ENCODE data around the gene ZBTB24. TPM values are rescaled to one million over a fixed set of nuclear protein-coding genes. Genes with fewer than 3 reads are reported as not detected.

ZBTB24 gene
- total RNA-seq, 1 donor from 2014 or later, result 5.1 TPM

DNA sequence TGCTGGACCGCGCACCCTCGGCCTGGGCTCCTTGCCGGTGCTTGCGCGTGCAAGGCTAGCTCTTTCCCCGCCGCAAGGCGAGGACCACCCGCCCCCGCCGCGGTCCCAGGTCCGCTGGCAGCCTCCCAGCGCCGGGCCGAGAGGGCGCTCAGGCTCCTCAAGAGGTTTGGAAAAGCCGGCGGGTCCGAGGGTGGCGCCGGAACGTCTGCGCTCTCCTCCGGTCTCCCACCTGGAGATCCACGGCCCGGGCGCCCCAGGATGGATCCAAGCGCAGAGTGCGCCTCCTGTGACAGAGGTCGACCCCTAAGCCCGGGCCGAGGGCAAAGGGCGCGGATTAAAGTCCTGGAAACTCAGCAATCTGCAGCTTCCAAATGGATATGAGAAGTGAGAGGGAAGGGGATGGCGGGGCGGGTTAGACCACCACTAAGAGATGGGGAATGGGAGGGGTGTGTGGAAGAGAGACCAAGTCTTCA lies 26.9 kb downstream of the ZBTB24 start:
- Mint-ChIP-seq H3K27ac (ENCODE audit: unreplicated experiment) (no peak overlapping the region), H3K27me3 (ENCODE audit: unreplicated experiment) (peaks cover 17% of the 10 kb centered on the region), H3K4me3 (ENCODE audit: unreplicated experiment) (peak overlapping the region; percentile 73), H3K4me1 (ENCODE audit: unreplicated experiment) (peaks cover 2% of the 10 kb centered on the region), H3K9me3 (ENCODE audit: unreplicated experiment) (no peaks in the 10 kb centered on the region), H3K36me3 (ENCODE audit: low read depth, unreplicated experiment) (no peaks in the 10 kb centered on the region)
- no peak for DNase-seq (ENCODE audit: low spot score)
- TF ChIP-seq, protein P1, sequence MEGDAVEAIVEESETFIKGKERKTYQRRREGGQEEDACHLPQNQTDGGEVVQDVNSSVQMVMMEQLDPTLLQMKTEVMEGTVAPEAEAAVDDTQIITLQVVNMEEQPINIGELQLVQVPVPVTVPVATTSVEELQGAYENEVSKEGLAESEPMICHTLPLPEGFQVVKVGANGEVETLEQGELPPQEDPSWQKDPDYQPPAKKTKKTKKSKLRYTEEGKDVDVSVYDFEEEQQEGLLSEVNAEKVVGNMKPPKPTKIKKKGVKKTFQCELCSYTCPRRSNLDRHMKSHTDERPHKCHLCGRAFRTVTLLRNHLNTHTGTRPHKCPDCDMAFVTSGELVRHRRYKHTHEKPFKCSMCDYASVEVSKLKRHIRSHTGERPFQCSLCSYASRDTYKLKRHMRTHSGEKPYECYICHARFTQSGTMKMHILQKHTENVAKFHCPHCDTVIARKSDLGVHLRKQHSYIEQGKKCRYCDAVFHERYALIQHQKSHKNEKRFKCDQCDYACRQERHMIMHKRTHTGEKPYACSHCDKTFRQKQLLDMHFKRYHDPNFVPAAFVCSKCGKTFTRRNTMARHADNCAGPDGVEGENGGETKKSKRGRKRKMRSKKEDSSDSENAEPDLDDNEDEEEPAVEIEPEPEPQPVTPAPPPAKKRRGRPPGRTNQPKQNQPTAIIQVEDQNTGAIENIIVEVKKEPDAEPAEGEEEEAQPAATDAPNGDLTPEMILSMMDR (IDR thresholded peaks at IDR 0.05; ENCODE audit: unreplicated experiment), result no peak

DNA sequence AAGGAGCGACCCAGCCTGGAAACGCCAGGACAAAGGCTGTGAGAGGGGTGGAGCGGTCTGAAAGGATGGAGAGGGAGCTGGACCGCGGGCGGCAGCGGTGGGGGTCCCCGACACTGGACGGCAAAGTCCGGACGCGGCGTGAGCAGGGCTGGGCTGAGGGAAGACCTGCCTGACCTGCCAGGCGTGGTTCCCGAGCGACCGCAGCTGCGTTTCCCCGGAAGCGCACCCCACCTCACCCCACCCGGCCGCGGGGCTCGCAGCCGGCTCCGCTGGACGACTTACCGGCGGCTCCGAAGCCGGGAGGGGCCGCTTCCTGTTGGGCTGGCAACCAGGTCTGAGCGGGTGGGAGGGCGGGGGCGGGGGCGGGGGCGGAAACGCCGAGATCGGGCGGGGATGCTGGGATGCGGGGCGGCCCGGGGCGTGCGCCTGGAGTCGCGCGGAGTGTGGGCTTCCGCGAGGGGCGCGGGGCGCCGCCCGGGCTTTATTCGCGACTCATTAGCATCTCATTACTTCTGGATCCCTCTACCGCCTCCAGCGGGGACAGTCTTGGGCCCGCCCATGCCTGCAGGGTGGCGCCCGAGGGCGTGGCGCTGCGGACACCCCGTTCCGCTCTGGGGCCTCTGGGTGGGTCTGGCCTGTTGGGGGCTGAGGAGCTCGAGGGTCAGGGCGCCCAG lies 27.4 kb downstream of the ZBTB24 start, which contains the start of gene MICAL1:
MICAL1 (minus strand) TSS at position 336 of the 674 bp plus-strand sequence. CDS start 1,576 bp downstream, outside the sequence.
- peak within 1 kb of the TSS; percentile 57 for H3K27ac Mint-ChIP-seq (ENCODE audit: unreplicated experiment)
- H3K9me3 Mint-ChIP-seq (ENCODE audit: unreplicated experiment), result no peaks in the 10 kb centered on the region
- DNase-seq (ENCODE audit: low spot score), result peak; percentile 45
- no peaks in the 10 kb centered on the region for H3K36me3 Mint-ChIP-seq (ENCODE audit: low read depth, unreplicated experiment)
- H3K27me3 Mint-ChIP-seq (ENCODE audit: unreplicated experiment), result peaks cover 17% of the 10 kb centered on the region
- TF ChIP-seq, protein P1 (IDR thresholded peaks at IDR 0.05; ENCODE audit: unreplicated experiment), result no peak
- H3K4me1 Mint-ChIP-seq (ENCODE audit: unreplicated experiment), result peaks cover 2% of the 10 kb centered on the region
- H3K4me3 Mint-ChIP-seq (ENCODE audit: unreplicated experiment), result peak within 1 kb of the TSS; percentile 93

DNA sequence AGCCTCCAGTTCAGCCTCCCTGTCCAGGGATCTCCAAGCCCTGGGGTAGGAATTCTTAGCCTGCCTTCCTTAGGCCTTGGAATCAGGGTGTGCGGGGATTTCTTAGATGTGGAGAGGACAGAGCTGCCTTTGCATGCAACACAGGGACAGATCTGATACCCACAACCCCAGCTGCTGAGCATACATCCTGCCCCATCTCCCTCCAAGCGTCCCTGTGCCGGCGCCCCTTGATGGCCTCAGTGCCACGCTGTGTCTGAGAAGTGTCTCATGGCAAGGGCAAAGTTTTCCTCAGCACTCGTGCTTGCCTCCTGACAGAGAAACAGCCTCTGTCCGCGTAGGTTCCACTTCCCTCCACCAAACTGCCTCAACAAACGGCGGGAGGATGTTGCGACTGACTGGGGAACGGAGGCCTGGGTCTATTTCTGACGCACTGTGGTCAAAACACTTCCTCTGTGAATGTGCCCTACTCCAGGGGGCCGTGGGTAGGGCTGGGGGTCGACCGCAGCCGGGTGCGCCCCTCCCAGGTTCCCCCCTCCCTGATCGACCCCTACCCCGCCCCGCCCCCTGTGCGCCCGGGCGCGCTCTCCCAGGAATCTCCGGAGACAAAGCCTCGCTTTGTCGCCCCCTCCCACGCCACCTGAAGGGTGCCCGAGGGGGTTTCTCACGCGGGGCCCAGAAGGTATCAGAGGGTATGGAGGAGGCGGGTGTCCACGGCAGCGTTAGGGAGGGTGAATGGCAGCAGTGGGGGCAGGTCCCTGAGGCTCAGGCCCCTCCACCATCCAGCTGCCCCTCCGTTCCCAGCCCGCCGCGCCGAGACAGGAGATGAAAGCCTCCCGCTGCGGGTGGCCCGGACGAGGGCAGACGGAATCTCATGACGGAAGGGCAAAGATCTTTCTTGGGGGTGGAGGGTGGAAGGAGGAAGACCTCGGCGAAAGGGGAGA lies 28.3 kb downstream of the ZBTB24 start:
- no peaks in the 10 kb centered on the region for H3K9me3 Mint-ChIP-seq (ENCODE audit: unreplicated experiment)
- no peaks in the 10 kb centered on the region for H3K36me3 Mint-ChIP-seq (ENCODE audit: low read depth, unreplicated experiment)
- peak; percentile 33 for DNase-seq (ENCODE audit: low spot score)
- H3K4me3 Mint-ChIP-seq (ENCODE audit: unreplicated experiment), result peak overlapping the region; percentile 93
- H3K27ac Mint-ChIP-seq (ENCODE audit: unreplicated experiment), result peak overlapping the region; percentile 57
- peaks cover 17% of the 10 kb centered on the region for H3K27me3 Mint-ChIP-seq (ENCODE audit: unreplicated experiment)
- H3K4me1 Mint-ChIP-seq (ENCODE audit: unreplicated experiment), result peaks cover 2% of the 10 kb centered on the region
- TF ChIP-seq, protein P1 (IDR thresholded peaks at IDR 0.05; ENCODE audit: unreplicated experiment), result no peak

DNA sequence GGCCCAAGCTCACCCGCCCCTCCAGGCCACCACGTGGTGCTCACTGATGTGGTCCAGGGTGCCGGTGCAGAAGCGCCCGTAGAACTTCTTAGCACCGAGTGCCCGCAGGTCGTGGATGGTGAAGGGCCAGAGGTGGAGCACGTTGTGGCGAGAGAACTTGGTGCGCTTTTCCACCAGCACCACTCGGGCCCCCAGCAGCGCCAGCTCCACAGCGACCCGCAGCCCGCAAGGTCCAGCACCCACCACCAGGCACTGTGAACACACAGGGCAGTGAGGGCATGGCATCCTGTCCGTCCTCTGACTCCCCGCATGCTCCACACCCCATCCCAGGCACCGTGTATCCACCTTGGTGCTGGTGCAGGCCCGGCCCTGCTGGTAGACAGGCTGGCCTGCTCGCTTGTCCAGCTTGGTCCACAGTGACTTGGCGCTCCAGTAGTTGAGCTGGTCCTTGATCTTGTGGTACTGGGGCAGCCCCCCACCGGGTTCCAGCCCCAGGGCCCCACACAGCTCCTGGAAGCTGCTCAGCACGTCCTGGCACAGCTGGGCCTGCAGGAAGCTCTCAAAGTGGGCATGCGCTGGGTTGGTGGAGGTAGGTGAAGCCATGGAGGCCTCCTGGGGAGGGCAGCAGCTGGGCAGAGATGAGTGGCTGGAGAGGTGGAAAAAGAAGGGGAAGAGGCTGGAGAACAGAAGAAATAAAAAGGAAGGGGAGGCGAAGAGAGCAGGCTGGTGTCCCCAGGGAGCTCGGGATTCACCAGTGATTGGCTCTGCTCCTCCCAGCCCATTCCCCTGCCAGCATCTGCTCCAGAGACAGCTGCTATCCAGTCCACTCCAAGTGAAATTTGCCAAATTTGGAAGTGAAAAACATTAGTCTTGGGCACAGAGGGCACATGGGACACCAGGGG lies 29.2 kb downstream of the ZBTB24 start:
- Mint-ChIP-seq H3K4me1 (ENCODE audit: unreplicated experiment) (peaks cover 2% of the 10 kb centered on the region), H3K36me3 (ENCODE audit: low read depth, unreplicated experiment) (no peaks in the 10 kb centered on the region), H3K4me3 (ENCODE audit: unreplicated experiment) (peak overlapping the region; percentile 29), H3K27me3 (ENCODE audit: unreplicated experiment) (peaks cover 17% of the 10 kb centered on the region), H3K9me3 (ENCODE audit: unreplicated experiment) (no peaks in the 10 kb centered on the region), H3K27ac (ENCODE audit: unreplicated experiment) (no peak overlapping the region)
- no peak for DNase-seq (ENCODE audit: low spot score)
- TF ChIP-seq, protein P1 (IDR thresholded peaks at IDR 0.05; ENCODE audit: unreplicated experiment), result no peak

Measured in endothelial cell (in vitro differentiated cells).